IMR-90 (cell line): ENCODE data around the gene CD84. TPM values are rescaled to one million over a fixed set of nuclear protein-coding genes. Genes with fewer than 3 reads are reported as not detected.

Experiments used
- ATAC-seq: fragments of 200-7000 bp; cut with Tn5 transposase; 2 replicates; pipeline ENCODE4 v1.9.1; 2020; ENCODE audit warnings: low read depth, mild to moderate bottlenecking, moderate library complexity
- BruUV-seq: library from RNA; stranded (reverse); fragments of 400-500 nt; replicated peaks from 2 replicates; lab custom pipeline; 2021; lab: Mats Ljungman, UMichigan
- CTCF ChIA-PET: fragments of 300-600 bp; formaldehyde crosslinking; extraction: SDS; loops from one replicate; lab custom pipeline; 2021; ENCODE audit warnings: antibody characterized with exemption; lab: Yijun Ruan, JAX
- POLR2A ChIA-PET: fragments of 300-600 bp; sonication (Branson Sonifier 250); formaldehyde crosslinking; loops from one replicate; lab custom pipeline; 2022; ENCODE audit warnings: antibody characterized with exemption; ENCODE audit not compliant: unreplicated experiment; lab: Charles Lee
- DNase-seq: peaks from one replicate; pipeline ENCODE4 v3.0.0; 2013
- H2AFZ ChIP-seq: replicated peaks from 2 replicates; pipeline ENCODE3; 2013; ENCODE audit warnings: low read length, mild to moderate bottlenecking; ENCODE audit not compliant: poor library complexity
- H2AK5ac ChIP-seq: 2 replicates; pipeline ENCODE4 v1.6.1; 2013; ENCODE audit warnings: low read depth, low read length, inconsistent platforms
- H2AK9ac ChIP-seq: replicated peaks from 2 replicates; pipeline ENCODE3; 2013; ENCODE audit warnings: mild to moderate bottlenecking, low read depth, low read length, moderate library complexity; ENCODE audit not compliant: poor library complexity
- H2BK120ac ChIP-seq: 2 replicates; pipeline ENCODE4 v1.6.1; 2013; ENCODE audit warnings: low read depth, low read length, inconsistent platforms
- H2BK15ac ChIP-seq: 3 replicates; pipeline ENCODE4 v1.6.1; 2013; ENCODE audit warnings: low read depth, low read length, inconsistent platforms
- H2BK20ac ChIP-seq: 2 replicates; pipeline ENCODE4 v1.6.1; 2013; ENCODE audit warnings: low read depth, mild to moderate bottlenecking, inconsistent platforms, low read length, moderate library complexity
- H2BK5ac ChIP-seq: 2 replicates; pipeline ENCODE4 v1.6.1; 2013; ENCODE audit warnings: mild to moderate bottlenecking, low read depth, low read length, inconsistent platforms; ENCODE audit not compliant: poor library complexity, severe bottlenecking
- H3K14ac ChIP-seq: replicated peaks from 2 replicates; pipeline ENCODE4 v1.6.1; 2013; ENCODE audit warnings: low read depth, low read length, inconsistent platforms
- H3K18ac ChIP-seq: 2 replicates; pipeline ENCODE4 v1.6.1; 2013; ENCODE audit warnings: low read depth, low read length, control low read depth
- H3K23ac ChIP-seq: 2 replicates; pipeline ENCODE4 v1.6.1; 2013; ENCODE audit warnings: low read depth, low read length, inconsistent platforms
- H3K27ac ChIP-seq: 2 replicates; pipeline ENCODE4 v1.5.1; 2013; ENCODE audit warnings: mild to moderate bottlenecking, control low read depth, low read length; ENCODE audit not compliant: insufficient read depth
- H3K27me3 ChIP-seq: 2 replicates; pipeline ENCODE4 v1.6.1; 2013; ENCODE audit warnings: low read length; ENCODE audit not compliant: control insufficient read depth, insufficient read depth
- H3K36me3 ChIP-seq: 2 replicates; pipeline ENCODE4 v1.6.1; 2013; ENCODE audit warnings: low read length, mixed read lengths; ENCODE audit not compliant: control insufficient read depth, insufficient read depth
- H3K4ac ChIP-seq: 2 replicates; pipeline ENCODE4 v1.6.1; 2013; ENCODE audit warnings: low read depth, low read length, inconsistent platforms
- H3K4me1 ChIP-seq: 2 replicates; pipeline ENCODE4 v1.6.1; 2013; ENCODE audit warnings: low read length, mixed read lengths; ENCODE audit not compliant: control insufficient read depth, insufficient read depth
- H3K4me2 ChIP-seq: 2 replicates; pipeline ENCODE4 v1.6.1; 2013; ENCODE audit warnings: low read depth, mild to moderate bottlenecking, control low read depth, low read length, moderate library complexity
- H3K4me3 ChIP-seq: 2 replicates; pipeline ENCODE4 v1.5.1; 2013; ENCODE audit warnings: low read depth, mild to moderate bottlenecking, control low read depth, low read length, moderate library complexity; ENCODE audit not compliant: insufficient read depth
- H3K56ac ChIP-seq: 2 replicates; pipeline ENCODE4 v1.6.1; 2013; ENCODE audit warnings: low read length, inconsistent platforms; ENCODE audit not compliant: insufficient read depth; ENCODE audit errors: extremely low read depth
- H3K79me1 ChIP-seq, 2 experiments: 2 replicates each; pipeline ENCODE4 v1.6.1; 2013; ENCODE audit warnings: low read length in 2 of 2, inconsistent platforms in 1 of 2, low read depth in 1 of 2
- H3K9ac ChIP-seq: 2 replicates; pipeline ENCODE4 v1.6.1; 2013; ENCODE audit warnings: low read depth, low read length, control low read depth
- H3K9me1 ChIP-seq: 2 replicates; pipeline ENCODE4 v1.6.1; 2013; ENCODE audit warnings: low read length, inconsistent platforms; ENCODE audit not compliant: insufficient read depth
- H3K9me3 ChIP-seq: 2 replicates; pipeline ENCODE4 v1.6.1; 2013; ENCODE audit warnings: low read length; ENCODE audit not compliant: control insufficient read depth, insufficient read depth
- H4K20me1 ChIP-seq: 2 replicates; pipeline ENCODE4 v1.6.1; 2013; ENCODE audit warnings: low read length, inconsistent platforms; ENCODE audit not compliant: insufficient read depth
- H4K5ac ChIP-seq: 2 replicates; pipeline ENCODE4 v1.6.1; 2013; ENCODE audit warnings: mild to moderate bottlenecking, low read depth, low read length, control low read depth
- H4K8ac ChIP-seq, 2 experiments: 2 replicates each; pipeline ENCODE4 v1.6.1; 2013; ENCODE audit warnings: low read depth in 2 of 2, low read length in 2 of 2, control low read depth in 1 of 2, inconsistent platforms in 1 of 2
- H4K91ac ChIP-seq: 2 replicates; pipeline ENCODE4 v1.6.1; 2013; ENCODE audit warnings: low read depth, low read length, inconsistent platforms; ENCODE audit not compliant: insufficient read depth
- BHLHE40 ChIP-seq: fragments of 150-350 bp; IDR thresholded peaks from 2 replicates; pipeline ENCODE4 v1.6.1; 2016; ENCODE audit warnings: mild to moderate bottlenecking, low read depth, low read length
- CEBPB ChIP-seq: IDR thresholded peaks from 2 replicates; pipeline ENCODE4 v1.6.1; 2012; ENCODE audit warnings: low read depth, low read length, improper control_type of control experiment
- CHD1 ChIP-seq: IDR thresholded peaks from 2 replicates; pipeline ENCODE4 v1.6.1; 2012; ENCODE audit warnings: low read depth, low read length, improper control_type of control experiment
- CTCF ChIP-seq: conservative IDR thresholded peaks from 2 replicates; pipeline ENCODE4 v1.5.1; 2012; ENCODE audit warnings: mild to moderate bottlenecking, low read depth, low read length, improper control_type of control experiment
- ELK1 ChIP-seq: fragments of 150-350 bp; IDR thresholded peaks from 2 replicates; pipeline ENCODE4 v1.6.1; 2016; ENCODE audit warnings: low read depth, mild to moderate bottlenecking, low read length, moderate library complexity, borderline replicate concordance
- FOS ChIP-seq: fragments of 150-350 bp; IDR thresholded peaks from 2 replicates; pipeline ENCODE4 v1.6.1; 2016; ENCODE audit warnings: low read depth, low read length
- MAFK ChIP-seq: IDR thresholded peaks from 2 replicates; pipeline ENCODE4 v1.6.1; 2012; ENCODE audit warnings: low read depth, low read length, improper control_type of control experiment
- MAZ ChIP-seq: IDR thresholded peaks from 2 replicates; pipeline ENCODE4 v1.6.1; 2012; ENCODE audit warnings: low read depth, mild to moderate bottlenecking, low read length, improper control_type of control experiment, moderate library complexity, borderline replicate concordance
- MXI1 ChIP-seq: IDR thresholded peaks from 2 replicates; pipeline ENCODE4 v1.6.1; 2012; ENCODE audit warnings: low read depth, mild to moderate bottlenecking, low read length, moderate library complexity, borderline replicate concordance
- NFE2L2 ChIP-seq: fragments of 150-350 bp; IDR thresholded peaks from 2 replicates; pipeline ENCODE4 v1.6.1; 2016; ENCODE audit warnings: low read depth, mild to moderate bottlenecking, low read length
- POLR2A ChIP-seq: IDR thresholded peaks from 2 replicates; pipeline ENCODE4 v1.6.1; 2012; ENCODE audit warnings: mild to moderate bottlenecking, low read depth, low read length
- RAD21 ChIP-seq: IDR thresholded peaks from 2 replicates; pipeline ENCODE4 v1.6.1; 2012; ENCODE audit warnings: low read length, improper control_type of control experiment
- RCOR1 ChIP-seq: IDR thresholded peaks from 2 replicates; pipeline ENCODE4 v1.6.1; 2012; ENCODE audit warnings: mild to moderate bottlenecking, low read length, improper control_type of control experiment; ENCODE audit not compliant: insufficient replicate concordance
- RFX5 ChIP-seq: IDR thresholded peaks from 2 replicates; pipeline ENCODE4 v1.8.0; 2012; ENCODE audit warnings: low read depth, mild to moderate bottlenecking, low read length, moderate library complexity
- SMC3 ChIP-seq: fragments of 150-350 bp; IDR thresholded peaks from 2 replicates; pipeline ENCODE4 v1.6.1; 2016; ENCODE audit warnings: low read depth, mild to moderate bottlenecking, antibody characterized with exemption, low read length, moderate library complexity
- USF2 ChIP-seq: fragments of 150-350 bp; IDR thresholded peaks from 2 replicates; pipeline ENCODE4 v1.6.1; 2017; ENCODE audit warnings: mild to moderate bottlenecking, antibody characterized with exemption, low read length, low read depth
- dilution Hi-C: fragments of 300-500 bp; cut with HindIII; formaldehyde crosslinking; loops from one replicate; pipeline ENCODE4 v1.14.3; 2018; ENCODE audit warnings: low sequenced_read_pairs; ENCODE audit not compliant: unreplicated experiment
- in situ Hi-C: fragments of 300-500 bp; cut with MboI; formaldehyde crosslinking; loops from 3 replicates; pipeline ENCODE4 v1.14.3; 2019; ENCODE audit warnings: low sequenced_read_pairs, inconsistent platforms, mixed read lengths
- intact Hi-C: fragments of 100-400 bp; cut with micrococcal nuclease; formaldehyde crosslinking; loops from 2 replicates; pipeline ENCODE4 v1.10.0; 2022
- polyA plus RNA-seq, 3 experiments: library from polyadenylated mRNA; depleted of rRNA; stranded (reverse); fragments of >200 nt; gene quantifications; 2 replicates each; pipeline ENCODE4 v1.2.3, GENCODE V29; 2012; ENCODE audit warnings: low replicate concordance in 1 of 3
- total RNA-seq: library from RNA; depleted of rRNA; stranded (reverse); fragments of >200 nt; gene quantifications from 2 replicates; pipeline ENCODE4 v1.2.3, GENCODE V29; 2012

The CD84 gene
- total and polyA plus RNA-seq, 2 of the 4 experiments (the other 2 are of a cell fraction), result not detected

GRCh38 chr1:160540859-160541233, 38.5 kb downstream of the CD84 start:
- CTCF ChIA-PET, result no interaction called here
- H3K4me3 ChIP-seq, result no peak overlapping the region
- H3K9me3 ChIP-seq, result no peaks in the 10 kb centered on the region
- H3K14ac ChIP-seq, result no peak overlapping the region
- H2AFZ ChIP-seq, result no peak overlapping the region
- H2AK9ac ChIP-seq, result no peak overlapping the region
- H3K18ac ChIP-seq, result no peak overlapping the region
- no TSS peak for BruUV-seq
- no peaks in the 10 kb centered on the region for H4K20me1 ChIP-seq
- H3K4me2 ChIP-seq, result no peak overlapping the region
- H3K36me3 ChIP-seq, result no peaks in the 10 kb centered on the region
- POLR2A ChIA-PET, result no interaction called here
- in situ Hi-C loops (no loop called here), intact Hi-C loops (no loop called here), dilution Hi-C loops (no loop called here)
- no peak overlapping the region for H4K8ac ChIP-seq
- no peak overlapping the region for H3K27ac ChIP-seq
- no peaks in the 10 kb centered on the region for H3K27me3 ChIP-seq
- H2BK5ac ChIP-seq, result no peak overlapping the region
- no peaks in the 10 kb centered on the region for H3K4me1 ChIP-seq
- no peaks in the 10 kb centered on the region for H3K79me1 ChIP-seq
- no peak overlapping the region for H2AK5ac ChIP-seq
- H3K9ac ChIP-seq, result no peak overlapping the region
- no peak overlapping the region for H4K91ac ChIP-seq
- TF ChIP-seq MAFK (no peak), CHD1 (no peak), MXI1 (no peak), POLR2A (no peak), RFX5 (no peak), BHLHE40 (no peak), USF2 (no peak), ELK1 (no peak), FOS (no peak), NFE2L2 (no peak), MAZ (no peak), RCOR1 (no peak), CTCF (no peak), SMC3 (no peak), RAD21 (no peak), CEBPB (no peak)
- H3K23ac ChIP-seq, result no peak overlapping the region
- H3K9me1 ChIP-seq, result no peaks in the 10 kb centered on the region
- no peak overlapping the region for H3K56ac ChIP-seq
- no peak overlapping the region for H2BK120ac ChIP-seq
- DNase-seq (no peak), ATAC-seq (no peak)
- no peak overlapping the region for H2BK20ac ChIP-seq
- H4K5ac ChIP-seq, result no peak overlapping the region
- H3K4ac ChIP-seq, result no peak overlapping the region
- no peak overlapping the region for H2BK15ac ChIP-seq
